8988T (cell line): ENCODE measurements around the gene ANKRD44.
"Not testable (repeated sequence)": the region's sequence is repeated elsewhere in the genome, so short reads cannot be mapped to it uniquely, and the experiment has no call there.

Experiments used
- DNase-seq: peaks from one replicate; pipeline ENCODE4 v3.0.0; 2011

The ANKRD44 gene

GRCh38 chr2:197256547-197257170 lies 53.9 kb downstream of the ANKRD44 start:
- DNase-seq, result no peak

DNA sequence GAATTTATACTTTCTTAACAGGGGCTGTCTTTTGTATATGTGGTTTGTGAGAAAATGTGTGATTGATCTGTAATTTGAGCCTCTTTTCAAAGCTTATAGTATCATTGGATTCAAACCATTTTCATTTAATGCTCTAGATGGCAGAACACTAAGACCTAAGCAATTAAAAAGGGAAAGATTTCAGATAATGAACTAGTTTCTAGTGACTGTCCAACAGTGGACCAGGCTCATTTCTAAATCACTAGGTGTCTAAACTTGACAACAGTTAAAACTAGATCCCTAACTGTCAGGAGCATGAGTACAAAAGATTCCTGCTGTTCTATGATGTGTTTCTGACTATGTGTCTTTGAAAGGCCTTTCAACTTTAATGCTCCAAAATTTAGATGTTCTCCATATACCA lies 54.6 kb downstream of the ANKRD44 start:
- no peak for DNase-seq

GRCh38 chr2:197255543-197255942 lies 55.0 kb downstream of the ANKRD44 start:
- DNase-seq, result no peak

GRCh38 chr2:197254776-197255530 lies 55.6 kb downstream of the ANKRD44 start:
- DNase-seq, result no peak

DNA sequence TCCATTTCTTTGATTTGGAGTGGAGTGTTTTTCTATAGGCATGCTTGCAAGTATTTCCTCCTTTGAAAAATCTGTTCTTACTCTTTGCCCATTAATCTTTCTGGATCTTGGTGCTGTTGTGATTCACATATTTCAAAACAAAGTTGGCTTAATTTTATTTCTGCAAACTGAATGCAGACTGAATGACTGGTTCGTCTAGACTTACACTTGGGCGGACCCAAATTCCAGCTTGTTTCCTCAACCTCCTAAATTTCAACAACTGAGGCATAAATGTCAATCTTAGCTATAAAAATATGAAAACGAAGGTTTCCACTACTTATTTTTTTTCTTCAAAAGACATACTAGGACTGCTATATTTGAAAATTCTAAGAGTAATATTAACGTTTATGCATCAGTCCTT lies 59.0 kb downstream of the ANKRD44 start:
- DNase-seq, result no peak

DNA sequence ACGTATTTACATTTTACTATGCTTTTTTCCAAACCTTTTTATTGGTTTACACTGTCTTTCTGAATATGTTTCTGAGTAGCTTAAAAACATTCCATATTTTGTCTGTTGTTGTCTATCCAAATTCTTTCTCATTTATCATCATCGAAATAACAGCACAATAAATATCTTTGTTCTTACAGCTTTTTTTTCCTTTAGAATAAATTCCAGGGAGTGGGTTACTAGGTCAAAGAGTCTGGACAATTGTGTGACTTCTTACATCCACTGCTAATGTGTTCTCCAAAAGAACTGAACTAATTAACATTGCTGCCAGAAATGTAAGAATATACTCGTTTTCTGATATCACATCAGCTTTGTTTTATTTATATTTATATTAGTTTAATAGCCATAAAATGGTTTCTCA lies 59.4 kb downstream of the ANKRD44 start:
- DNase-seq, result no peak

DNA sequence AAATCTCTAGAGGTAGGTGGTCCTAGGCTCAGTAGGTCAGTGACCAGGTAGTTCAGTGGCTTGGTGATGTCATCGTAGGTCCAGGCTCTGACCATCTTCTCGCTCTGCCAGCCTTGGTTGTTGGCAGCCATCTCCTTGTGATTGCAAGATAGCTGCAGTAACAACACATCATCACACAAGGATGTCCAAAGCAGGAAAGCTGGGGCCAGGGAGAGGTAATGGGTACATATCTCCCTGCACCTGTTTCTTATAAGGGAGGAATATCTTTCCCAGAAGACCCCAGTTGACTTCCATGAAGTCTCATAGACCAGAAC lies 60.5 kb downstream of the ANKRD44 start:
- no peak for DNase-seq

- no peak for DNase-seq
These were observed 61.0 kb downstream of the ANKRD44 start for GRCh38 chr2:197249381-197250083.

DNA sequence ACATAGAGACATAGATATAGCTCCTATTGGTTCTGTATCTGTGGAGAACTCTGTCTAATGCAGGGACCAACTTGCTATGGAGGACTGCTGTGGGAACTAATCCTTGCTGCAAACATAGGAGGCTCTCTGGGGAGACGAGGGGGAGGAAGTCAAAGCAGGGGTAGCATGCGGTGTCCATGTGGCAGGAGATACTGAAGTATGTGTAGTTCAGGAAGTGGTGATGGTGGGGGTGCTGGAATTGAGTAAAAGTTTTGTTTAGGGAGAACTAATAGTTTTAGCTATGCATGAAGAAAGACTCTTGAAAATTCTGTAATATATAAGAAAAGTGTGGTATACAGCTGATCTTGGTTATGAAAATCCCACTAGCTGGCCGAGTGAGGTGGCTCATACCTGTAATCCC lies 62.0 kb downstream of the ANKRD44 start:
- DNase-seq, result no peak

DNA sequence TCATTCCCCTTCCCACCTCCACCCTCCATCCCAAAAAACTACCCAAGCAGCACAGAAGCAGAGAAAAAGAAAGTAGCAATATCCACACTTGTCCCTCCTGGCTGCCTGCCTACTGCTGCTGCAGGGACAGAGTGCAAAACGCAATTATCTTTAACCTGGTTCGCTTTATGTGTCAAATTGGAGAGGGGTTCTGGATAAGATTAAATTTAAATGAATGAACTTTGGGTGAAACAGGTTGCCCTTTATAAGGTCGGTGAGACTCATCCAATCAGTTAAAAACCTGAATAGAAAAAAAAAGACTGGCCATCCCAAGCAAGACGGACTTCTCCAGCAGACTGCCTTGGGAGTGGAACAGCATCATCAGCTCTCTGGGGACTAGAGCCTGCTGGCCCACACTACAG lies 62.6 kb downstream of the ANKRD44 start:
- no peak for DNase-seq

DNA sequence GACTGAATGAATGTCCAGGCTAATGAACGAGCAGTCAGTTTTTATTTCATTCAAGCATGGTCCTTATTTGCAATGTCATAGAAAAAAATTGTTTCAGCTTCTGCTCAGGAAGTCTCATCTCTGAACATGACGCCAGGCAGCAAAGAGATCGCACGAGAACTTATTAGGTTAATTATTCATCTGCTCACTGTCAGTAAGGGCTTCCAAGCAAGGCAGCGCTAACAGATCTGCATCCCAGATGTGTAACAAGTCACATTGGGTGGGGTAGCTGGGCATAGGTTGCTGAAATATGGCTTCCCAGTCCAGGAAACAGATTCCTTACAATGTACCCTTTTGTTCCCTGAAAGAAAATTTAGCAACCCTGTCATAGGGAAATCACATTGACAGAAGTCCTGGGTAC lies 63.5 kb downstream of the ANKRD44 start:
- DNase-seq, result no peak

GRCh38 chr2:197245829-197246804 lies 64.5 kb downstream of the ANKRD44 start:
- no peak for DNase-seq

GRCh38 chr2:197244349-197244748 lies 66.2 kb downstream of the ANKRD44 start:
- DNase-seq, result no peak

- no peak for DNase-seq
These were observed 67.9 kb downstream of the ANKRD44 start for GRCh38 chr2:197242719-197243118.

GRCh38 chr2:197241596-197241995 lies 69.0 kb downstream of the ANKRD44 start:
- DNase-seq, result no peak

DNA sequence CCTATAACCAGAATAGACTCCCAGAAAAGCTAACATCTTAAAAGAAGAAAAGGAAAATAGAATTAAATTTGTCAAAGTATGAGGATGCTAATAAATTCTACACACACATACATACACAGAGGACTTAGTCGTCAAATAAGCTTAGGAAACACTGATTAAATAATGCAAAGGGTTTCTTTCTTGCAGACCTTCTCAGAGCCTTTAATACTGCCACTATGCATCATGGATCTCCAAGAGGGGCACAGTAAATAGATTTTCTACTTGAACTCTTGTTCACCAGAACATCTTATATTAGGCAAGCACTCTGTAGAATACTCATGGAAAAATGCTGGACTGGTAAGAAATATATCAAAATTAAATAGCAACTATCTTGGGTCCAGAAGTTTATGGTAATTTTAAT lies 69.4 kb downstream of the ANKRD44 start:
- DNase-seq, result no peak

DNA sequence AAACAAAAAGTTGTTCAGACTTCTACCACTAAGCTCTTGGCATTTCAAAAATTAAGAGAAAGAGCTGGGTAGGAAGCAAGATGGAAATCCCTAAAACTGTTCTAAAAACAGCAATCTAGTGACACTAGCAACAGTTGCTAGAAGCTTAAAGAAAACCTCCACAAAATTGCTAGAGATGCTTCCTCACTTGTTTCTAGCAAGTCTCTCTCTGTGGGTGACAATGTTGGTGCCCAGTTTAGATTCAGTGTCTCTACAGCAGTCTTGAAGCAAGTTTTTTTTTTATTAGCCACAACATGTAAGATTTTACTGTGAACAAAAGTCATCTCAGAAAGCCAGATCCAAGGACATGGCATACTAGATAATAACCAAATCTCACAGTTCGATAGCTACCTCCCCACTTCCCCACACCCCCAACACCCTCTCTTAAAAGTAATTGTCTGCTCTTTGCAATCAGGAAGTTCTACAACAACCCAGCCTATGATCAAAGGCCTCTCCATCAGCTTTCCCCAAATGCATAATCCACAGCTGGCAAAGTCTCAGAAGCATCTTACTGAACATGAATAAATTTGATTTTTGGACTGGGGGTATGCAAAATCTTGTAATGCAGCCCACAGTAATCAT lies 70.0 kb downstream of the ANKRD44 start:
- DNase-seq, result no peak

DNA sequence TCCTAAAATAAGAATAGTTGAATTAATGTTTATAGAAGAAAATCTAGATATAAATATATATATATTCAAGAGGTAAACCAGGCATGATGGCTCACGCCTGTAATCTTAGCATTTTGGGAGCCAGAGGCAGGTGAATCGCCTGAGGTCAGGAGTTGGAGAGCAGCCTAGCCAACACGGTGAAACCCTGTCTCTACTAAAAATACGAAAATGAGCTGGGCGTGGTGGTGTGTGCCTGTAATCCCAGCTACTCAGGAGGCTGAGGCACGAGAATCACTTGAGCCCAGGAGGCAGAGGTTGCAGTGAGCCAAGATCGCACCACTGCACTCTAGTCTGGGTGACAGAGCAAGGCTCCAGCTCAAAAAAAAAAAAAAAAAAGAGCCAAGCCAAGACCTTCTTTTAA lies 70.6 kb downstream of the ANKRD44 start:
- DNase-seq, result not testable (repeated sequence)

- no peak for DNase-seq
These were observed 71.1 kb downstream of the ANKRD44 start for GRCh38 chr2:197239434-197239833.

DNA sequence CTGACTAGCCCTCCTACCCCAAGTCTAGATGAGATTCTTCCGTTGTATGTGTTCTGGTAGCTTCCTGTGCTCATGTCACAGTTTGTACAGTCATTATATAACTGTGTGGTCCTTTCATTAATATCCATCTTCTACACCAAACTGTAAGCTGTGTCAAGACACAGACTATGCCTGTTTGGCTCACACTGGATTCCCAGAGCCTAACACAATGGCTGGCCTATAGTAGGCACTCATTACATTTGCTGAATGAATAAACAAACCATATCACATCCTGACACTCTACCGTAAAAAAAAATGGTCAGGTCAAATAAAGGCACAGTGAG lies 72.6 kb downstream of the ANKRD44 start:
- DNase-seq, result no peak

DNA sequence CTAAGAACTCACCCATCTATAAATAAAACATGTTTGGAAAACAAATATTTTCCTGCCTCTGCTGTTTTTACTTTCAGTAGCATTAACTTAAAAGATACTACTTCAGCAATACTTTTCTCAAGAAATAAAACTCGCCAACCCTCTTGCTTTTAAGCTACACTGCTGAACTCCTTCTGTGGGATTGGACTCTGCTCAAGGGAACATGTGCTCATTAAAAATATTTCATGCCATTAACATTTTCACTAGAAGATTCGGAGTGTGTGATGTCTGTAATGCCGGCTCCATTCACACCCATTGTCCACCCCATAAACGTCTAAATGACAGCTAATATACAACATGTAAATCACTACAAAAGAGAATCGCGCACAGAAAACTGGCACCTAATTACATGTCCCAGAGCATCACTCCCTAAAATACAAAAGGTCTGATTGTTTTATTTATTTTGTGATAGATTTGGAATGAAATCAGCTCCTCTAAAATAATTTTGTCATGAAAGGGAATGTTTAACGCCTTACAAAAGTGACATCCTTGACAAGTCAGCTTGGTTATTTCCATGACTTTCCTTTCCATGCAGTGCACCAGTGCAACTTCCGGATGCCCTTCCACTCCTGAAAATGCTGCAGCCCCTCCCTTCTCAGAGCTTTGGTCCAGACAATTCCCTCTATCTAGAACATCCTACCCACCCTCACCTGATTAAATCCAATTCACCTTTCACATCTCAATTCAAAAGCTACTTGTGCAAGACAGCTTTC lies 73.1 kb downstream of the ANKRD44 start:
- no peak for DNase-seq

GRCh38 chr2:197236816-197237215 lies 73.8 kb downstream of the ANKRD44 start:
- DNase-seq, result no peak
